AG10803 (cell line): ENCODE measurements around the gene ODR4.
A peak's percentile ranks its signal among the peaks of the same experiment; 100 is the strongest.
"Not testable (repeated sequence)": the region's sequence is repeated elsewhere in the genome, so short reads cannot be mapped to it uniquely, and the experiment has no call there.

Experiments
- DNase-seq: peaks from one replicate; pipeline ENCODE4 v3.0.0; 2010; ENCODE audit warnings: low read depth
- H3K4me3 ChIP-seq: 2 replicates; pipeline ENCODE4 v1.5.1; 2011; ENCODE audit warnings: mild to moderate bottlenecking, low read length, control low read depth
- TF ChIP-seq, protein P1 (sequence below): conservative IDR thresholded peaks from 2 replicates; pipeline ENCODE4 v1.5.1; 2011; ENCODE audit warnings: mild to moderate bottlenecking, low read length, control low read depth, inconsistent platforms

The ODR4 gene

DNA sequence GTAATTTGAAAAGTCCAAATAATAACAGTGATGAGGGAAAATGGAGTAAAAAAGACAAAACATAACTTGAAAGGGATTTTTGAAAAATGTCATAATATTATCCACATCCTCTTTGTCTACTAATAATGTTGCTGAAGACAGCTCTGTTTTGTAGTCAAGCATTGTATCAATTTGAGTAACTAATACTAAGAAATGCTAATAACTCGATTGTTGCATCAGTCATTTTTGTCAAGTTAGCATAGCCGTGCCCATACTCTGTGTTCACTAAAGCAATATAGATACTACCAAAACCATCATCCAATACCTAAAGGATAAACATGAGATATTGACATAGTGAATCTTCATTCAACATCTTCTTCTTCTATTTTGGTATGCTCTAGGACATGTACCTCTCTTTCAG lies 68.0 kb downstream of the ODR4 start:
- no peak overlapping the region for H3K4me3 ChIP-seq
- DNase-seq = no peak
- TF ChIP-seq, protein P1, sequence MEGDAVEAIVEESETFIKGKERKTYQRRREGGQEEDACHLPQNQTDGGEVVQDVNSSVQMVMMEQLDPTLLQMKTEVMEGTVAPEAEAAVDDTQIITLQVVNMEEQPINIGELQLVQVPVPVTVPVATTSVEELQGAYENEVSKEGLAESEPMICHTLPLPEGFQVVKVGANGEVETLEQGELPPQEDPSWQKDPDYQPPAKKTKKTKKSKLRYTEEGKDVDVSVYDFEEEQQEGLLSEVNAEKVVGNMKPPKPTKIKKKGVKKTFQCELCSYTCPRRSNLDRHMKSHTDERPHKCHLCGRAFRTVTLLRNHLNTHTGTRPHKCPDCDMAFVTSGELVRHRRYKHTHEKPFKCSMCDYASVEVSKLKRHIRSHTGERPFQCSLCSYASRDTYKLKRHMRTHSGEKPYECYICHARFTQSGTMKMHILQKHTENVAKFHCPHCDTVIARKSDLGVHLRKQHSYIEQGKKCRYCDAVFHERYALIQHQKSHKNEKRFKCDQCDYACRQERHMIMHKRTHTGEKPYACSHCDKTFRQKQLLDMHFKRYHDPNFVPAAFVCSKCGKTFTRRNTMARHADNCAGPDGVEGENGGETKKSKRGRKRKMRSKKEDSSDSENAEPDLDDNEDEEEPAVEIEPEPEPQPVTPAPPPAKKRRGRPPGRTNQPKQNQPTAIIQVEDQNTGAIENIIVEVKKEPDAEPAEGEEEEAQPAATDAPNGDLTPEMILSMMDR = no peak

DNA sequence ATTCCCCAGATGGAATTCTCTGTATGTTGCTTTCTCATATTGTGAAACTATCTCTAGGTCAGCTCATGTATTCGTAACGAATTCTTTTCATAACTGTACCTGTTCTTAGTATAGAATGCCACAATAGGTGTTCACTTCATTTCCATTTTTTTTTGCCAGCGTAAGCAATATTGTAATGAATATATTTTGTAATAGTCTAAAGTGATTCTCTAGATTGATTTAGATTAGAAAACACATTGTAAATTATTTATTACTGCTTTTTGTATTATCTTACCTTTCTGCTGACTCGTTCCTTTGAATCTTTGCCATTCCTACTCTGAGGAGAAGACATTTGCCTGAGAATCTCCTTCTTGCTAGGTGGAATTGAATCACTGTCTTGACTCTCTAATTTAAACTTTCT lies 70.5 kb downstream of the ODR4 start:
- TF ChIP-seq, protein P1 = no peak
- no peak overlapping the region for H3K4me3 ChIP-seq
- DNase-seq = no peak

DNA sequence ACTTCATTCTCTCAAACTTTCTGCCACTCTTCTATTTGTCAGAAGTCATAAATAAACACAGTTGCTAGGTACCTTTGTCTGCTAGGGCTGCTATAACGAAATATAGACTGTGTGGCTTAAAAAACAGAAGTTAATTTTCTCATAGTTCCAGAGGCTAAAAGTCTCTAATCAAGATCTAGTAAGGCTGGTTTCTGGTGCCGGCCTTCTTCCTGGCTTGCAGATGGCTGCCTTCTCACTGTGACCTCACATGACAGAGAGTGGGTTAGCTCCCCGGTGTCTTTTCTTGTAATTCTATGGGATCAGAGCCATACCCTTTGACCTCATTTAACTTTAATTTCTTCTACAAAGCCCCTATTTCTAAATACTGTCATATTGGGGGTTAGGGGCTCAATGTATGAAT lies 79.3 kb downstream of the ODR4 start:
- no peak for DNase-seq
- no peak overlapping the region for H3K4me3 ChIP-seq
- TF ChIP-seq, protein P1 = no peak

DNA sequence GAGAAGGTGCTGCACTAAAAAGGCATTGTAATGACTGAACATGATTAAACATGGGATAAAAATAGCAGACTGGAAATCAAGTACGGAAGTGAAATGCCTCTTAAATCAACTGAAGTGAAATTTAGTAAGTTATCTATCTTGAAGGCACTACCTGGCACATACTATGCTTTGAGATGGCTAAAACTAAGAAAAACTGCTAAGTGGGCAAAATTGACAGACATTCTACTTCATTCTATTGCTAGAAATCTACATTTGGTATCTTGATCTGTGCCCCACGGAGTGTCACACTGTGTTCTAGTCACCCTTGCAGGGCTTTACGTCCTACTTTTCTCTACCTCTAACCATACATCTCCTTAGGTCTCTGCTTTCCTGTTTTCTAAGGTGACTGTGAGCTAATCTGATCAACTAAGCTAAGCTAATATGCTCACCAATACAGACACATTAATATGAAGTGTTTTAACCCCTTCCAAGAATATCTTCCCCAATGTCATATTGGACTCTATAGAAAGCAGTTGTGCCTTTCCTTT lies 81.2 kb downstream of the ODR4 start:
- TF ChIP-seq, protein P1 = no peak
- DNase-seq = no peak
- no peak overlapping the region for H3K4me3 ChIP-seq

DNA sequence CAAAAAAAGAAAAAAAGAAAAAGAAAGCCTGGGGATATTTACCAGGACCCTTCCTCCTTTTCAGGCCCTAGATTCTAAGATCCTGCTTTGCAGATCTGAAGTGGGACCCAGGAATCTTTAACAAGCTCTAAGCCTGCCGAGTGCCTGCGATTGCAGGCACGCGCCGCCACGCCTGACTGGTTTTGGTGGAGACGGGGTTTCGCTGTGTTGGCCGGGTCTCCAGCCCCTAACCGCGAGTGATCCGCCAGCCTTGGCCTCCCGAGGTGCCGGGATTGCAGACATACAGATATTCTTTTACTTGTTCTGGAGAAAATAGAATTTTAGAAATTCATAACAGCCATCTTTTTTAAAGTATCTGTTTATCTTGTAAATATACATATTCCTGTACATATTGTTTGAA lies 83.5 kb downstream of the ODR4 start:
- not testable (repeated sequence) for H3K4me3 ChIP-seq, DNase-seq

DNA sequence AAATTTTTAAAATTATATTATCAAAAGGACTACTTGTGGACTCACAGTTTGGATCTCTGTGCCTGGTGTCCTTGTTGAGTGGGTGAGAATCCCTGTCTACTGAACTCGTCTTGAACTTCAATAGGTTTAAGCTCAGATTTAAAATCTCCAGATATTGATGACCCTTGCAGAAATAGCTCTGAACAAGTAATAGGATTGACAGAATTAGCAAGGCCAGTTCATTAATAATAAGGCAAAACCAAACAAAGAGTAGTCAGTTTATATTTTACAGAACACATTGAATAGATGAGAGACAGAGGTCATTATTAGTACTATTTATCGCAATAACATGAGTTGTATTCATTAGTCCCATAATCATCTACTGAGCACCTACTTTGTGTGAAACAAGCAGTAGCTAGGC lies 85.4 kb downstream of the ODR4 start, which contains the start of gene PDC:
PDC (minus strand) TSS at position 101 of the 400 bp plus-strand sequence. CDS start 11,655 bp downstream, outside the sequence.
- no peak for DNase-seq
- TF ChIP-seq, protein P1 = no peak
- H3K4me3 ChIP-seq = no peak within 1 kb of the TSS

DNA sequence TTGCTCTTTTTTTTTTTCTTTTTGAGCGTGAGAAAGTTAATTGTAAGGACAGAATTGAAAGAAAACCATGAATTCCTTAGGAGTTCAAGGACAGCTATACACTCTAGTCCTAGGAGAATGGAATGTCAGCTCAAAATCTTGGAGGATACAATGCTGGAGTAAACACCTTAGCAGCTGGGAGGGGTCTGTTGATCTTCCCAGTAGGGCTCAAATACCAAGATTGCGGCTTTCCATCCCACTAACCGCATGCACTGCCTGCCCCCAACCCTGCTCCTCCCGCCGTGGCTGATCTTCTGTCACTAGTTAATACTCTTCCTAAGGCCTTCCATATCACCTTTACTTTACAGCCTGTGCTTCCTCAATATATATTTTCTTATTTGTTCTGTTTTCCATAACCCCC lies 87.9 kb downstream of the ODR4 start:
- TF ChIP-seq, protein P1 = no peak
- H3K4me3 ChIP-seq = no peak overlapping the region

DNA sequence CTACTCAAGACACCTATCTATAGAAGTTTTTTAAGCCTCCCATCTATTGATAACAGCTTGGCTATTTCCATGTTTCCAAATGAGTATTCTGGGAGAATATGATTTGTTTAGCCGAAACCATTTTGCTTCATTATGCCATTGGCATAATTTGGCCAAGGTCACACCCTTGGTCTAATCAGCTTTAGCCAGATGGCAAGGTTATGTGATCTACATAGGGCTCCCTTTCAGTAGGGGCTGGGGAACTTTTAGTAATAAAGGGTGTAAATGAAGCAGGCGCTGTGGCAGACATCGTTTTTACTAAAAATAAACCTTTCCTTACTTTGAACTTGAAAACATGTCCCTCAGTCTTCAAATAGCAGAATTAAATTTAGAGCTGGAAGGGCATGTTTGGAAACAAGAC lies 88.3 kb downstream of the ODR4 start:
- TF ChIP-seq, protein P1 = no peak
- no peak for DNase-seq
- no peak overlapping the region for H3K4me3 ChIP-seq

More for the DNA sequence above, 87.9 kb downstream of the ODR4 start:
- DNase-seq = no peak

DNA sequence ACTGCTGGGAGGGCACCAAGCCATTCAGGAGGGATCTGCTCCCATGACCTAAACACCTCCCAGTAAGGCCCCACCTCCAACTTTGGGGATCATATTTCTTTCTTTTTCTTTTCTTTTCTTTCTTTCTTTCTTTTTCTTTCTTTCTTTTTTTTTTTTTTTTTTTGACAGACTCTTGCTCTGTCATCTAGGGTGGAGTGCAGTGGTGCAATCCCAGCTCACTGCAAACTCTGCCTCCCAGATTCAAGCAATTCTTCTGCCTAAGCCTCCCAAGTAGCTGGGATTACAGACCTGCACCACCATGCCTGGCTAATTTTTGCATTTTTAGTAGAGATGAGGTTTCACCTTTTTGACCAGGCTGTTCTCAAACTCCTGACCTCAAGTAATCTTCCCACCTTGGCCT lies 89.9 kb downstream of the ODR4 start:
- peak; percentile 27 for DNase-seq
- not testable (repeated sequence) for H3K4me3 ChIP-seq
